Measurements from ENCODE around the gene ACTR6.
A peak's percentile ranks its signal among the peaks of the same experiment; 100 is the strongest.
"Not testable (repeated sequence)": the region's sequence is repeated elsewhere in the genome, so short reads cannot be mapped to it uniquely, and the experiment has no call there.

ACTR6 gene

DNA sequence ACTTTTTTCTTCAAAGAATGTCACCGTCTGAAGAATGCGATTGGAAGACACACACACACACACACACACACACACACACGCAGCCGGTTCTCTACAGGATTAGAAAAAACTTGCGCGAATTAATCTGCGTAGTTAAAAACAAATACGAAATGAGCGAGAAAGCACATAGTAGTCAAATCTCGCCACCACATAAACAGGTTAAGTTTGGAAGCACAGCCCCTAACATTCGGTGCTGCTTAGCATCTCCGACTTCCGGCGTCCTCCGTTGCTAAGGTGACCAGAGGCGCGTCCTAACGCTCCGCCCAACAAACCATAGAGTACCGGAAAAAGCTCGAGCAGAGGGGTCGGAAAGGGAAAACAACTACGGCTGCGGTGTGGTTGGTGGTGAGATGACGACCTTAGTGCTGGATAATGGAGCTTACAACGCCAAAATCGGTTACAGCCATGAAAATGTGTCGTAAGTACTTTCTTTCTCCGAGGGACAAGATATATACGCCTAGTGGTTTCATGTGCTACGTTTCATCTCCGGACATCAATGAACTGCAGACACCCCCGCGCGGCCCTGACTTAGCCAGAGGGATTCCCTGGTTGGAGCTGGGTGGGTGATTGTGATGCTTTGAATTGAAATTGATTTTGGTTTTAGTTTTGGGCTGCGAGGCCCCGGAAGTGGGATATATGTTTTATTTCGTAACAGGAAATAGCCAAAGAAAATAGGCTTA, at the start of gene ACTR6:
Gene ACTR6, plus strand, starts transcription at position 353 of the 719 bp plus-strand sequence. Its CDS starts 37 bp downstream, at position 390.
- DNase-seq (ENCODE audit: low spot score), result peak; percentile 94

DNA sequence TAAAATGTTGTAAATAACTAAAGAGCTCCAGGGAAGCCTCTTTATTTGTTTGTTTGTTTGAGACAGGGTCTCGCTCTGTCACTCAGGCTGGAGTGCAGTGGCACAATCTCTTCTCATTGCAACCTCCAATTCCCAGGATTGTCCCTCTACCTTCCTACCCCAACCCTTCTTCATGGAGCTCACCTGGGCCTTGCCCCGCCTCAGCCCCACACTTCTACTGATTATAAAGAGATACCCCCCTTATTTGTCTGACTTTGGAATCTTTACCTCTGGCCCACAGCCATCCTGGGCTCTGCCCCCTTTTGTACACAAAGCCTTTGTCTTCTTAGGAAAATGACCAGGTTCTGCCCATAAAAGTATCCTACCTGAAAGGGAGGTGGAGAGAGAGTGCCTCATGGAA, 48.8 kb upstream of the ACTR6 start:
- no peak for DNase-seq (ENCODE audit: low spot score)

- no peak for DNase-seq (ENCODE audit: low spot score)
Measured at GRCh38 chr12:100153131-100153530, 47.5 kb upstream of the ACTR6 start.

- no peak for DNase-seq (ENCODE audit: low spot score)
Measured at GRCh38 chr12:100154474-100155247, 46.0 kb upstream of the ACTR6 start.

- DNase-seq (ENCODE audit: low spot score), result no peak
Measured at GRCh38 chr12:100156731-100157426, 43.7 kb upstream of the ACTR6 start.

- no peak for DNase-seq (ENCODE audit: low spot score)
Measured at GRCh38 chr12:100157427-100157821, 43.2 kb upstream of the ACTR6 start.

- DNase-seq (ENCODE audit: low spot score), result no peak
Measured at GRCh38 chr12:100158535-100158934, 42.1 kb upstream of the ACTR6 start.

- DNase-seq (ENCODE audit: low spot score), result no peak
Measured at GRCh38 chr12:100159391-100160104, 41.1 kb upstream of the ACTR6 start.

DNA sequence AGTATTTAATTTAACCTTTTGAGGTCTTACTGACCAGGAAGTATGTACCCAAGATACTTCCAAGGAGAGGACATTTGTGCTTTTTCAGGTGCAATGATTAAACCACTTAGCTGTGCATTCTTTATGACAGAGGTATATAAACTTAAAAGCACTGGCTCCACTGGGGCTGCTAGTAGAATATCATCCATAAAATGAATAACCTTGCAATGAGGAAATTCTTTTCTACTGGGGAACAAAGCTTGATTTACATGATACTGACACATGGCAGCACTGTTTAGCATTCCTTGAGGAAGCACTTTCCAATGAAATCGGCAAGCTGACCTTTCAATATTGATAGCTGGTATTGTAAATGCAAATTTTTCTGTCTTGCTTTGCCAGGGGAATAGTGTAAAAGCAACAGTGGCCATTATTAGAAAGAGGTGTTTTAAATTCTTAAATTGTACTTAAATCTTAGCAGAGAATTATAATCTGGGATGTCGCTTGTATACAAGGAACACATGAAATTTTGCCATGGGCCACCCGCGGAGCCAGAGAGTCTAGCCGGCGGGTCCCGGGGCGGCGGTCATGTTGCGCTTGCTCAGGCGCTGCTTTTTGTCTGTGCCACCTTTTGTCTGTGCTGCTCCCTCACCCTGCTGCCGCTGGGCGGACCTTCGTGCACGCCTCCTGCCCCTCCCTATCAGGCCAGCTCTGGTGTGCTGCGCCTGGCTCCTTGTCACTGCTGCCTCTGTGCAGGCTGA, 37.0 kb upstream of the ACTR6 start:
- DNase-seq (ENCODE audit: low spot score), result no peak

DNA sequence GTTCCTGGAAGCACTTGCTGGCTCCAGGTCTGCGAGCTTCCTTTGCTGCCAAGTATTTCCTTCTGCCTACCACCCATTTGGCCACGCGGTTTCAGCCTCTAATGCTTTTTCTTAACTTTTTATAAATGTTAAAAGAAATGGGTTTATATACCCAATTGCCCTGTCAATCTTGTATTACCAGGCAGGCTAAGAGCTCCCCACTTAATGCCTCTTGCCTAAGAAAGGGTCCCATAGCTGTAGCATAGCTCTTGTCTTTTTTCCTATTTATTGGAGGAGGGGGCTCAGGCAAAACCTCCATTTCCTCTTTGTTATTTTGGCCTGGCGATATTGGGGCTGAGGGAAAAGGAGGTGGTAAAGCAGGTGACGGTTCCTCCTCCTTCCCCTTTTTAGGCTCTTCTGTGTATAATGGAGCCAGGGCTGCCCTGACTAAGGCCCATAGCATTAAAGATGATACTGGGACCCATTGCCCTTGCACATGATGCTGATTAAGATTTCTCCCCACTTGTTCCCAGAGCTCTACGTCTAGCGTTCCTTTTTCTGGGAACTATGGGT, 36.4 kb upstream of the ACTR6 start:
- DNase-seq (ENCODE audit: low spot score), result no peak

DNA sequence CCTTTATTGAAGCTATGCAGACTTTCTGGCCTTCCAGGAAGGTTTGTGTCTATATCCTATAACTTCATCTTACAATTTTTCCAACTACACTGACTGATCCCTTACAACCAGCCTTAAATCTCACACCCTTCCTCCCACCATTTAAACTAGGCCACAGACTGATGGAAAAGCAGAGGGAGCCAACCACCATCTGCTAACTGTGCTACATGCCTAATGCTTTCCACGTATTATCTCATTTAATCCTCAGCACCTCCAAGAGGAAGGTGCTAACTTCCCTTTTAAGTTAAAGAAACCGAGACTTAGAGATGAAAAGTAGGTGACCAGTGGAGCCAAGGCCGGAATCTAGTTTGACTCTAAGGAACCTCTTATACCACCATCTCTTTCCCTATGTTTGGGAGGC, 35.3 kb upstream of the ACTR6 start:
- no peak for DNase-seq (ENCODE audit: low spot score)

GRCh38 chr12:100166232-100166631, 34.4 kb upstream of the ACTR6 start:
- no peak for DNase-seq (ENCODE audit: low spot score)

GRCh38 chr12:100168562-100168961, 32.1 kb upstream of the ACTR6 start:
- DNase-seq (ENCODE audit: low spot score), result no peak

GRCh38 chr12:100169345-100169744, 31.3 kb upstream of the ACTR6 start:
- no peak for DNase-seq (ENCODE audit: low spot score)

- no peak for DNase-seq (ENCODE audit: low spot score)
Measured at GRCh38 chr12:100170313-100170858, 30.2 kb upstream of the ACTR6 start.

DNA sequence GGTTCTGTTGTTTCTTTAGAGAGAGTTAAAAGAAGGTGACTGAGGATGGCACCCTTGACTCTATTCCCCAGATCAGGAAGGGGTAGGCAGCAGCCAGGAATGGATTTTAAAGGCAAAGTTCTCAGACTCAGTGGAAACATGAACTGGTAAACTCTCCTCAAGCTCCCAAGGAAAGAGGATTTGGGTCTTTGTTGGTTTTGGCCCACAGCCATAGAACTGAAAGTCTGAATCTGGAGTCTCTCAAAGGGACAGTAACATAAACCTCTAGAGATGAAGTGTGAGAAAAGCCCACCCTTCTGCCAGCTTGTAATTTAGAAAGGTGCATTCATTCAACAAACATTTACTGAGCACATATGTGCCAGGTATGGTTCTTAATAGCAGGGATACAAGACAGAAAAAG, 29.4 kb upstream of the ACTR6 start:
- DNase-seq (ENCODE audit: low spot score), result no peak

GRCh38 chr12:100173111-100173510, 27.5 kb upstream of the ACTR6 start:
- DNase-seq (ENCODE audit: low spot score), result no peak

GRCh38 chr12:100174495-100174894, 26.1 kb upstream of the ACTR6 start:
- no peak for DNase-seq (ENCODE audit: low spot score)

- not testable (repeated sequence) for DNase-seq (ENCODE audit: low spot score)
Measured at GRCh38 chr12:100176493-100176892, 24.1 kb upstream of the ACTR6 start.

GRCh38 chr12:100179252-100179651, 21.4 kb upstream of the ACTR6 start:
- DNase-seq (ENCODE audit: low spot score), result no peak
